Endometrial microvascular endothelial cells (primary cell): Measurements from ENCODE around the gene NHS. TPM values are rescaled to one million over a fixed set of nuclear protein-coding genes. Genes with fewer than 3 reads are reported as not detected.
"Not testable (repeated sequence)": the region's sequence is repeated elsewhere in the genome, so short reads cannot be mapped to it uniquely, and the experiment has no call there.

Source experiments
- in situ Hi-C: cut with HindIII; loops from 2 replicates; pipeline ENCODE4 v1.10.0; 2017; ENCODE audit warnings: low sequenced_read_pairs, low pct_unique_long_range_greater_than_20kb; ENCODE audit errors: inconsistent ontology term
- total RNA-seq: library from RNA; depleted of rRNA; stranded (reverse); fragments of >200 nt; gene quantifications from one replicate; pipeline ENCODE4 v1.2.3, GENCODE V29; 2015; ENCODE audit errors: inconsistent ontology term

The NHS gene
- total RNA-seq, 1 donor from 2014 or later, result not detected

GRCh38 chrX:17475449-17476217 lies 100.6 kb downstream of the NHS start:
- in situ Hi-C loops, result no loop called here

GRCh38 chrX:17476411-17476810 lies 101.4 kb downstream of the NHS start:
- in situ Hi-C loops, result no loop called here

GRCh38 chrX:17481086-17481485 lies 106.1 kb downstream of the NHS start:
- in situ Hi-C loops, result no loop called here

- in situ Hi-C loops, result no loop called here
These were observed 109.6 kb downstream of the NHS start for GRCh38 chrX:17484592-17484991.

GRCh38 chrX:17485391-17485790 lies 110.4 kb downstream of the NHS start:
- in situ Hi-C loops, result no loop called here

GRCh38 chrX:17488036-17488435 lies 113.0 kb downstream of the NHS start:
- in situ Hi-C loops, result no loop called here

GRCh38 chrX:17494216-17494615 lies 119.2 kb downstream of the NHS start:
- in situ Hi-C loops, result no loop called here

- in situ Hi-C loops, result no loop called here
These were observed 120.1 kb downstream of the NHS start for GRCh38 chrX:17495052-17495451.

GRCh38 chrX:17496407-17496806 lies 121.4 kb downstream of the NHS start:
- in situ Hi-C loops, result no loop called here

- in situ Hi-C loops, result no loop called here
These were observed 122.2 kb downstream of the NHS start for GRCh38 chrX:17497193-17497592.

GRCh38 chrX:17499512-17499911 lies 124.5 kb downstream of the NHS start:
- in situ Hi-C loops, result no loop called here

- in situ Hi-C loops, result no loop called here
These were observed 125.2 kb downstream of the NHS start for GRCh38 chrX:17500145-17500579.

- in situ Hi-C loops, result no loop called here
These were observed 126.7 kb downstream of the NHS start for GRCh38 chrX:17501746-17502145.

GRCh38 chrX:17506352-17506751 lies 131.4 kb downstream of the NHS start:
- in situ Hi-C loops, result not testable (repeated sequence)

- in situ Hi-C loops, result no loop called here
These were observed 136.6 kb downstream of the NHS start for GRCh38 chrX:17511556-17511955.

GRCh38 chrX:17519358-17519757 lies 144.4 kb downstream of the NHS start:
- in situ Hi-C loops, result no loop called here

GRCh38 chrX:17520016-17520615 lies 145.1 kb downstream of the NHS start:
- in situ Hi-C loops, result no loop called here

GRCh38 chrX:17521871-17522693 lies 147.1 kb downstream of the NHS start:
- in situ Hi-C loops, result no loop called here

GRCh38 chrX:17525266-17525665 lies 150.3 kb downstream of the NHS start:
- in situ Hi-C loops, result no loop called here
